ENCODE results near the gene IRF2.

IRF2 gene

DNA sequence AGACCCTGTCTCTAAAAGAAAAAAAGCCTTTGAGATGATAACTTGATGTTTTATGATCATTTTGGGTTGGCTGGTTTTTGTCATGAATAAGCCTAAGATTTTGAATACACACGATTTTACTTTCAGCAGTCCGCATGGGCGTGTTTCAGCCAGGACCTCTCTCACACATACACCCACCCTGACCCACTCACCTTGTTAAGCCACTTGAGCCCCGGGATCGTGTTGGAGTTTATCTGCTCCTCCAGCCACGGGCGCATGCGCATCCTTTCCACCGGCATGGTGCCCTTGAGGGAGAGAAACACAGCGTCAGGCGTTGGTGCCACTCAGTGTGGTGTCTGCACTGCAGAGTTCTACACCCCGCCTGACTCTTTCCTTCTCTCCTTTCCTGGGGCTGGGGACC lies 45.6 kb downstream of the IRF2 start:
- no peak for FAIRE-seq

- no peak for FAIRE-seq
These were observed 46.7 kb downstream of the IRF2 start for GRCh38 chr4:184427687-184428086.

- no peak for FAIRE-seq
These were observed 47.3 kb downstream of the IRF2 start for GRCh38 chr4:184427093-184427492.

- no peak for FAIRE-seq
These were observed 49.2 kb downstream of the IRF2 start for GRCh38 chr4:184424993-184425758.

DNA sequence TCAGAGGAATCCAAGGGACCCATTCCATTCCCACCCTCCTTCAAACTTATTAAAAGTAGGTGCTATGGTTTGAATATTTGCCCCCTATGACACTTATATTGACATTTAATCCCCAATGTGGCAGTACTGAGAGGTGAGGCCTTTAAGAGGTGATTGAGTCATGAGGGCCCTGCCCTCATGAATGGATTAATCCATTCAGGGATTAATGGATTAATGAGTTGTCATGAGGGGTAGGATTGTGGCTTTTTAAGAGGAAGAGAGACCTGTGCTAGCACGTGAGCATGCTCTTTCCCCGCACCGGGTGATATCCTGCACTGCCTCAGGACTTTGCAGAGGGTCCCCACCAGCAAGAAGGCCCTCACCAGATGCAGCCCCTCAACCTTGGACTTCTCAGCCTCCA lies 50.1 kb downstream of the IRF2 start:
- FAIRE-seq, result no peak

GRCh38 chr4:184423003-184423686 lies 51.2 kb downstream of the IRF2 start:
- no peak for FAIRE-seq

DNA sequence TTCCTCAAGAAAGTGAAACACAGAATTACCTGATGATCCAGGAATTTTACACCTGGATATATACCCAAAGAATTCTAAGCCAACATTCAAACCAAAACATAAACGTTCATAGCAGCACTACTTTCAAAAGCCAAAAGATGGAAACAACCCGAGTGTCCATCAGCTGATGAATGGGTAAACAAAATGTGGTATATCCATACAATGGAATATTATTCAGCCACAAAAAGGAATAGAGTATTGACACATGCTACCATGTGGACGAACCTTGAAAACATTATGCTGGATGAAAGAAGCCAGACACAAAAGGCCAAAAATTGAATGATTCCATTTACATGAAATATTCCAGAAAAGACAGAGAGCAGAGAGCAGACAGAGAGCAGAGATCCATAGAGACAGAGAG lies 52.0 kb downstream of the IRF2 start:
- no peak for FAIRE-seq

DNA sequence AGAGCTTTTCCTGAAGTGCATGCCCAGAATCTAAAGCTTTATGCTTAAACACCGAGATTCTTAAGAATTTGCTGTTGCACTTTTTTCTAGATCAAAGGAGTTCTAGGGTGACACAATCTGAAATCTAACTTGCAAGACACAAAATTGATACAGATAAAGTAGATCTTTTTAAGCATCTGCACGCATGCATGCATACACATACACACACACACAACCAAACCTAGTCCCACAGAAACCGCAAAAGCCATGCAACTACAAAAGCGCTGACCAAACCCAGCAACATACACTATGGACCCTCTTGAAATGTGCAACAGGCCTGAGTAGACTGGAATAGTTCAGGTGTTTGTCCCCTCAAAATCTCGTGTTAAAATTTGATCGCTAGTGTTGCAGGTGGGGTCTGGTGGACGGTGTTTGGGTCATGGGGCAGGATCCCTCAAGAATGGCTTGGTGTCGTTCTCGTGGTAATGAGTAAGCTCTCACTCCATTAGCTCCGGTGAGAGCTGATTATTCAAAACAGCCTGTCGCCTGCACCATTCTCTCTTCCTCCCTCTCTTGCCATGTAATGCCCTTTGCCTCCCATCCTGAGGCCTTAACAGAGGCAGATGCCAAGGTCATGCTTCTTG lies 52.7 kb downstream of the IRF2 start:
- FAIRE-seq, result no peak

GRCh38 chr4:184420881-184421416 lies 53.4 kb downstream of the IRF2 start:
- no peak for FAIRE-seq

DNA sequence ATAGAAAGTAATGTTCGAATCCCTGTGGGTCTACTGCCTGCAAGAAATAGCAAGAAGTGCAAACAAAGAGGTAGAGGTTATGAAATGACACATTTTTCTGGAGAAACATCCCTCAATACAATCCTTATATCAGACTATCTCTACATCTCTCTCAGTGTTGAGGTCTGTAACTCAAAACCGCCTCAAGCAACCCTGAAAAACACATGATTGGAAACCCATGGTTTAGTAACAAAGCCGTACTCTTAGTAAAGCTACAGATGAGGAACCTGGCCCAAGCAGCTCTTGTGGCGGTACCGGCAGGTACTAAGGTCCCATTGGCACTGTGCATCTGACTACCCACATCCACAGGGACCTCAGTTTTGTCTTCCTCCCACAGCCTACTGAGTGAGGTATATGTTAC lies 53.9 kb downstream of the IRF2 start:
- FAIRE-seq, result no peak

DNA sequence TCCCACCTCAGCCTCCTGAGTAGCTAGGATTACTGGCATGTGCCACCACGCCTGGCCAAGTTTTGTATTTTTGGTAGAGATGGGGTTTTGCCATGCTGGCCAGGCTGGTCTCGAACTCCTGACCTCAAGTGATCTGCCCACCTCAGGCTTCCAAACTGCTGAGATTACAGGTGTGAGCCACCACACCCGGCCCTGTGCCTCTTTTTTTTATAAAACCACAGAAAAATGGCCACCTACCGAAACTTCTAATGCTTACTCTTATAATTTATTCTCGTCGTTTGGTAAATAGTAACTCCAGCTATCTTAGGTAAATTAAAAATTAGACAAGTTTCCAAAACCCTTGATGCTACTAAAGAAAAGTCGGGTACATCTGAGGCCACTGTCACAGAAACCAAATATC lies 54.4 kb downstream of the IRF2 start:
- no peak for FAIRE-seq

GRCh38 chr4:184417802-184418511 lies 56.4 kb downstream of the IRF2 start:
- no peak for FAIRE-seq

DNA sequence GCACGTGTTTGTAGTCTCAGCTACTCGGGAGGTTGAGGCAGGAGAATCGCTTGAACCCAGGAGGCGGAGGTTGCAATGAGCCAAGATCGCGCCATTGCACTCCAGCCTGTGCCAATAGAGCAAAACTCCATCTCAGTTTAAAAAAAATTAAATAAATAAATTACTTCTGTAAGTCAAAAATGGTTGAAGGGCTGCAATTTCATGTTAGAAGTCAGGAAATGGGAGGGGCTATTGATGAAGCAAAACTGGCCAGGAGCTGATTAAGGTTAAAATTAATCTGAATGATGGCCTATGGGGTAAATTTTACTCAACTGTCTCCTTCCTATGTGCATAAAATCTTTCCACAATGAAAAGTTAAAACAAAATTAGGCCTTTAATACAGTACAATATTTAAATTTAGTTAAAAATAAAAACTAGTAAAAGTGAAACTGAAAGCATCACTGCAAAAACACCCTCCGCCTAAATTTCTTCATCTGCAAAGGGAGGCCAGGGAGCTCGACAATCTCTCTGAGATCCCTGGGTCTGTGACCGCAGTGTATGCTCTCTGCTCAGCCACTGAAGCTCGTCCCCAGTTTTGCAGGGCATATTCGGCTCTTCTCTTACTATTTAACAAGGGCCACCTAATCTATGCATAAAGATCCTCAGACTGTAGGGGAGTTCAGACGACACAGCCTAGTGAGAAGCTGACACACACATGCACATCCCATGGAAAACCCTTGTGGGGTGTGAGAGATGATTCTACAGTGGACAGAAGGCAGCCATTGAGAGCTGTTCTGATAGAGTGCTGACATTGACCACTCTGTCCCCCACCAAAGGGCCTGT lies 57.2 kb downstream of the IRF2 start:
- FAIRE-seq, result no peak

DNA sequence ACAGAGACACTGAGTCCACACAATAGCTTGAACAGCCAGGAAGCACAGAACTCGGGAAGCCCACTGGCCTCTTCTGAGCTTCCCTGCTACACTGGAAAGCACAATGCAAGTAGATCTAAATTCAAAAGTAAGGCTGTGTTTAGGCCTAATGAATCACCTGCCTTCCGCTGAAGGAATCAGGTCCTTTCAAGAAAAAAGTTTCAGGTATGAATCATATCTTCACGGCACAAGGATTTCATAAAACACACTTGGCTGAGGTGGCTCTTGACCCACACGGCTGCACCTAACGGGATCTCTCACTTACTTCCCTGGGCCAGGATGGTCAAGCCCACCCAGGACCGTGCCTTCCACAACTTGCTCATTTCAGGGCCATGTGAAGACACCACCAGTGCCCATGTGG lies 59.3 kb downstream of the IRF2 start:
- FAIRE-seq, result no peak

DNA sequence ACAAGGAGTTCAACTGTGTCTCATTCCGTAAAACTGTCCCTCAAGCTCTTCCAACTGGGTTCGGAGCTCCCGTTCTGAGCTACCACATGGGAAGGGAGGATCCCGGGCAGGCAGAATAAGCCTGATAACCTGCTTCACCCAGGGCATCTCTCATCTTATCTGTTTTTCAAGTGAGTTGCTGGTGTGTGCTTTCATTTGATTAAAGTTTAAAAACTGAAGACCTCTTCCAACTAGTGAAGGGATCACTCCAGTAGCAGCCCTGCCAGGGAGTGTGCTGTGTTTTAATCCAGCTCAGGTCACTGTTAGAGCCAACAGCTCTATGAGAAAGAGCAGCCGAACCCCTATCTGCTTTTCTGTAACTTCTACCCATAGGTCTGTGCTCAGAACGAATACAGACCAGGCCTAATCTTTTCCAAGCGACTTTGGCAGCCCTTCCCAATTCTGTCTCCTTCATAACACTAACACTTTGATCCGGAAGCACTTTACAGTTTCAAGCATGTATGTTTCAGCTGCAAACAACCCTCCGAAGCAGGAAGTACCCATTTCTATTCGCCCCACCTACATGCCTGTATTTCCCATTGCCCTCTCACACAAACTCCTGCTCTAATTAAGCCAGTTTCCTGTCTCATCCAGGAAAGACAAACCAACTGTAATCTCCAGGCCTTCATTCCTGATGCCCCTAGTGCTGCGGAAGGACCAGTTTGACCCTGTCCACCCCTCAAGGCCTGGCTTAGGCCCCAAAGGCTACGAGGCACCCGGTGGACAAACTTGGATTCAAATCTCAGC lies 60.9 kb downstream of the IRF2 start:
- no peak for FAIRE-seq

DNA sequence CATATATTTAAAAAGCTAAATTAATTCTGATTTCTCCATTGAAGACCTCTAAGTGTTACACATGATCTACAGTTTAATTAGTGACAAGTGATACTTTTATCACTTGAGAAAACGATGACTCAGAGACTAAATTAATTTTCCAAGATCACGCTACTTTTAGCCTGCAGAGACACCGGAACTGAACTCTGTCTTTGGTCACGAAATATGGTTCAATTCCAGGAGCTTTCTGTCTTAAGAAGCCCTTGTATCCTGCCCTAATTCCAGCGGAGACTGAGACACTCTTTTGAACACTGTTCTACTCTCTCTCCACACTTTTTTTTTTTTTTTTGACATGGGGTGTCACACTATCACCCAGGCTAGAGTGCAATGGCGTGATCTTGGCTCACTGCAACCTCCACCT lies 63.6 kb downstream of the IRF2 start:
- FAIRE-seq, result no peak

- no peak for FAIRE-seq
These were observed 64.2 kb downstream of the IRF2 start for GRCh38 chr4:184409911-184410692.

DNA sequence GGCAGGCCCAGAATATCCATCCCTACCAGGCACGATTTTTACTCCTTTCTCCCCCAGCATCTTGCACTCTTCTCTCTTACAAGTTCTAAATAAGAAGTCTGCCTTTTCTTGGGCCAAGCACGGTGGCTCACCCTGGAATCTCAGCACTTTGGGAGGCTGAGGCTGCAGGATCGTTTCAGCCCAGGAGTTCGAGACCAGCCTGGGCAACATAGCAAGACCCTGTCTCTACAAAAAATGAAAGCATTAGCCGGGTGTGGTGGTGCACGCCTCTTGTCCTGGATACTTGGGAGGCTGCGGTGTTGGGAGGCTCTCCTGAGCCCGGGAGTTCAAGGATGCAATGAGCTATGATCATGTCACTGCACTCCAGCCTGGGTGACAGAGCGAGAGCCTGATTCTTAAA lies 64.8 kb downstream of the IRF2 start:
- no peak for FAIRE-seq

DNA sequence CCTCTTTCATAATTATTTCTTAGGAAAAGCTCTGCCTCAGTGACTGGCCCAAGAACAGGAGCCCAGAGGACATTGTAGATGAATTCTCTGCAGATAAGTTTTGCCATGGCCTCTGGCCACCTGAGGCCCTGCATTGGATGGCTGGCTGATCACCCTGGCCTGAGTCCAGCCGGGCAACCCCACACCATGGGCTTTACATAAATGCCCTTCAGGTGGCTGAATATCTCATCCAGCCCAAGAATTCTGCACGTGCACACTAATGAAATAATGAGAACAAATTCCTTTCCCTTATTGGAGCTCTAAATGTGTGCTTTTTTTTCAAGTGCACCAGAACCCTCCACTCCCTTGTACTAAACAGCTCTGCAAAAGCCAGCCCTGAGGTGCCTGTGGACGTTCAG lies 65.7 kb downstream of the IRF2 start:
- FAIRE-seq, result no peak

DNA sequence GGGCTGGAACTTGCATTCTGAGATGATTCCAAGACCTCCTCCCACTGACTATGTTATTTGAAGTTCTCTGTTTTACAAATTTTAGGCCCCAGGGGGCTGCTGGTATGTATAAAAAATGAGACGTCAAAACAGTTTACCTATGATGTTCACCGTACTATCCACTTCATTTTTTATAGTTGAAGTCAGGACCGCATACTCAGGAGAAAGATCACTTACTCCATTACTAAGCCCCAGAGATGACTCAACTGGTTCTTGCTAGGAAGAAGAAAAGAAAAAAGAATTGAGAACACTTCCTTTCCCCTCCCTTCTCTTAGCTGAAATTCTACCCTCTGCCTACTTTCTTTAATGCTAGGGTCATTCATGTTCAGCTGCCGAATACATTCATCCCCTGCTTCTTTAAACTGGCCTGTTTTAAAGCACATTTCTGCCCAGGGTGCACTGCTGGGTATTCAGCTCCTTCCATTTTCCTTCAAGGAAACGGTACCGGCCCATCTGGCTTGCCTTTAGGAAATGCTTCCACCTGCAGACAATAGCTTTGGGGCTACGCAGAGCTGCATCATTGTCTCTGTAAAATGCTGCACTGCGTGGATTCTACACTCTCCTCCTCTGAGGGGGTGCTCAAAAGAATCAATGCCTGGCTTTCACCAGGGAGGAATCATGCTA lies 66.2 kb downstream of the IRF2 start:
- FAIRE-seq, result no peak

Data from endometrium (tissue), 2 donors.